Measurements from ENCODE around the gene POC5.
"Not testable (repeated sequence)": the region's sequence is repeated elsewhere in the genome, so short reads cannot be mapped to it uniquely, and the experiment has no call there.

Gene POC5

DNA sequence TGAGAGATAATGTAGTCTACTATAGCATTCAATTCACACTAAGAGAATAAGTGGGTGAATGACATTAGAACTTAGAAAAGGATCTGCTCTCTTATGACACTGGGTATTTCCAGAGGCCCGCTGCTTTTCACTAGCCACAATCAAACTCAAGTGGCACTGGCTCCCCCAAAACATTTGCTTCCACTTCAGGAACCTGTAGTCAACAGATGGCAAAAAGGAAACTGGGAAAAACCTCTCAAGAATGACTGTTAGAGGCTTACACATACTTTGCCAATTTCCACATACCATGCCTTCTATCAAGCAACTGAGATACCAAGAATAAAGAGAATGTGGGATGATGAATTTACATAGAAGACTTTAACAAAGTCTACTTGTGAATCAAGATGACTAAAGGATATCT is 11.2 kb downstream of the POC5 start:
- in situ Hi-C loops (cut with MboI; ENCODE audit: low sequenced_read_pairs), result no loop called here

DNA sequence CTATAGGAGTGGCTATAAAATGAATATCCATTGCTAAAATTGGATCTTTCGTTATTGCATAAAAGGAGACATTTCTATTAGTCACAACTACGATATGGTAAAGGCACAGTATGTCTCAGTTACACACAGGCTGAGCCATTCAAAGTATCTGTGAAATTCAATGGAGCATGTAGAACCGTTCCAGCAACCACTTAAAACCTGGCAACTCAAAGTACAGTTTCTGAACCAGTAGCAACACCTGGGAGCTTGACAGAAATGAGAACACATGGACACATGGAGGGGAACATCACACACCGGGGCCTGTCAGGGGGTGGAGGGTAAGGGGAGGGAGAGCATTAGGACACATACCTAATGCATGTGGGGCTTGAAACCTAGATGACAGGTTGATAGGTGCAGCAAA is 15.4 kb downstream of the POC5 start:
- in situ Hi-C loops (cut with MboI; ENCODE audit: low sequenced_read_pairs), result no loop called here

DNA sequence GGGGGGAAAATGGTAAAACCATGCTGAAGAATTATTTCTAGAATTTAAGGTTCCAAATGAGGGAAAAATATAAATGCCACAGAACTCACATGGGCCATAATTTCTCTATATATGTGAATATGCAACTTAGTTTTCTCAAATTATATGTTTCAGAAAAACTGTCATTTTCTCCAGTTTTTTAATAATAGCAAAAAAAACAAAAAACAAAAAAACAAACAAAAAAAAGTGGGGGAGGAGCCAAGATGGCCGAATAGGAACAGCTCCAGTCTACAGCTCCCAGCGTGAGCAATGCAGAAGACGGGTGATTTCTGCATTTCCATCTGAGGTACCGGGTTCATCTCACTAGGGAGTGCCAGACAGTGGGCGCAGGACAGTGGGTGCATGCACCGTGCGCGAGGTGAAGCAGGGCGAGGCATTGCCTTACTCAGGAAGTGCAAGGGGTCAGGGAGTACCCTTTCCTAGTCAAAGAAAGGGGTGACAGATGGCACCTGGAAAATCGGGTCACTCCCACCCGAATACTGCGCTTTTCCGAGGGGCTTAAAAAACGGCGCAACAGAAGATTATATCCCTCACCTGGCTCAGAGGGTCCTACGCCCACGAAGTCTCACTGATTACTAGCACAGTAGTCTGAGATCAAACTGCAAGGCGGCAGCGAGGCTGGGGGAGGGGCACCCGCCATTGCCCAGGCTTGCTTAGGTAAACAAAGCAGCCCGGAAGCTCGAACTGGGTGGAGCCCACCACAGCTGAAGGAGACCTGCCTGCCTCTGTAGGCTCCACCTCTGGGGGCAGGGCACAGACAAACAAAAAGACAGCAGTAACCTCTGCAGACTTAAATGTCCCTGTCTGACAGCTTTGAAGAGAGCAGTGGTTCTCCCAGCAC is 21.5 kb downstream of the POC5 start:
- in situ Hi-C loops (cut with MboI; ENCODE audit: low sequenced_read_pairs), result not testable (repeated sequence)

DNA sequence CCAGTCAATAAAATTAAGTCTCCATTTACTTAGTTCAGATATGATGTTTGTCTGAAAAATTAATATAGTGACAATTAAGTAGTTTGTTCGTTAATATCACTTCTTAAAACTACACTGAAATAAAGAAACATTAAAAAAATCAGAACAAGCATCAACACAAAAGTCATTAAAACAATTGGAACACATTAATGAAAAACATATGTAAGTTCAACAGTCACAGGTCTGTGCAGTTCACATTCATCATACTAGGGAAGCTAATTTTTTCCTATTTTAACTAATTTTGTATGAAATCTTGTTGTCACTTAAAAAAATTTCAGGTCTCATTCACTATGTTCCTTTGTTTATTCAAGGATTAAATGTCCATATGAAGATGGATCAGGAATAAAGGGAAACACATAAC is 22.5 kb downstream of the POC5 start:
- in situ Hi-C loops (cut with MboI; ENCODE audit: low sequenced_read_pairs), result no loop called here

DNA sequence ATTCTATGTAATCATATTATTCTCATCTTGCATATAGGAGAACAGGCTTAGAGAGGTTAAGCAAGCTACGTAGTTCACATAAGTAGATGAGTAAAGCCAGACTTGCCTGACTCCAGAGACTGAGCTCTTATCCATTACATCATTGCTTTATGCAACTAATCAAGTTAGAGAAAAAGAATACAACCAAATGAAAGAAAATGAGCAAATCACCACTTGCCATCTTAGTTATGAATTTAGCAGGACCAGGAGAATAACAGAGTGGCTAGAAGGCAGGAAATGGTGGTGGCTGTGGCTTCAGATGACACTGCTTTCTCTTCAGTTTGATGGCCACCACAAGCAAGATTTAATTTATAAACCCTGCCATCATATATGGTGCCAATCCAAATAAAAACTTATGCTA is 26.6 kb downstream of the POC5 start:
- in situ Hi-C loops (cut with MboI; ENCODE audit: low sequenced_read_pairs), result no loop called here

DNA sequence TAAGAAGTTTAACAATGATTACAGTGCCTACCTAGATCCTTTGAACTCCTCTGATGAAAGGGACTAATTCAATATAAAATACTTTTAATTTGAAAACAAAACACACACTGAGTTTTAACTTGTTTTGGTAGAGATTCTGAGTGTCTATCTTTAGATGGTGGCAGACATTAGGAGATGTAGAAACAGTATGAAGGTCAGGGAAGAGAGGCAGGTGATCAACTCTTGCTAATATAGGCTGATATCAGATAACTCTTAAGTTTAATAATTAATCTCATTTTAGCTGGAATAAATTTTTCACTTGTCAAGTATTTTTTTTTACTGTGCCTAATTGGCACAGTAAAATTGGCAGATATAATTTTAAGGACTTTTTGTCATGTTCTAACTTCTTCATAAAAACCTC is 30.8 kb downstream of the POC5 start:
- in situ Hi-C loops (cut with MboI; ENCODE audit: low sequenced_read_pairs), result no loop called here

DNA sequence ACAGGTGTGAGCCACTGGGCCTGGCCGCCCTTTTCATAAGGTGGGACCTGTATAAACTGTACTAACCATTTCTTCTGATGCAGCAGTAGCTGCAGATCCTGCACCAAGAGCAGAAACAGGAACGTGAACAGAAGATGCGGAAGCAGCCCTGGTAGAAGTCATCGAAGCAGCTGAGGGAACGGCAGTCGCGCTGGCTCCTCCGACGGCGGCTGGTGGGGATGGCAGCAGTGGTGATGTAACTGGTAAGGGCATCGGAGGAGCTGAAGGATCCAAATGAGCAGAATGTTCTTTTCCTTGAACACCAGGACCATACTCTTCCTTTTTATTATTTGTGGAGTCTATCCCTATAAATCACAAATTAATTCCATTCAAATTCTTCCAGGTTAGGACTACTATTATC is 32.1 kb downstream of the POC5 start:
- in situ Hi-C loops (cut with MboI; ENCODE audit: low sequenced_read_pairs), result no loop called here

DNA sequence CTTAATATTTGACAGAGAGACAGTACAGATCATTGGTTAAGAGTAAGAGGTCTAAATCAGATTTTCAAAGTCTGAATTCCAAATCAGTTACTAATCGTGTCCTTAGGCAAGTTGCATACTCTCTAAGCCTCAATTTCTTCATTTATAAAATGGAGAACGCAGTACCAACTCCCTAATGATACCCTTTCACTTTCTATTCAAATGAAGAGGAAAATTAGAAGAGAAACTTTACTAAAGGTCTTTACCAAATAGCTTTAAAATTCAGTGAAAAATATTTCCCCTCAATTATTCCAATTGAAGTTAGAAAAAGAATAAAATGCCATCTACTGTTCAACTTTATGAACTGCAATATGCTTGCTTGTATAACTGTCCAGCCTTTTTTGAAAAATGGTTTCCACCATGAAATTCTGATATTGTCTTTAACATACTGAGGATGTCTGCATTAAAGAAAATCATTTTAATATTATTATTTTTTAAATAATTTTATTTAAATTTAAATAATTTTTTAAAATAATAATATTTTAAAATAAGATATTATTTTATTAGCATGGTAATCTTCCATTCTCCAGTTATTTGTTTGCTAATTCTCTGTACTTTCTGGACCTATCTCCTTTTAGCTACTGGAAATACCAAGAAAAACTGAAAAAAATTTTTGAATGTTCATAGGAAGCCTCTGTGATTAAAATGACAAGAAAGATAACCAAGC is 36.0 kb downstream of the POC5 start:
- in situ Hi-C loops (cut with MboI; ENCODE audit: low sequenced_read_pairs), result no loop called here

DNA sequence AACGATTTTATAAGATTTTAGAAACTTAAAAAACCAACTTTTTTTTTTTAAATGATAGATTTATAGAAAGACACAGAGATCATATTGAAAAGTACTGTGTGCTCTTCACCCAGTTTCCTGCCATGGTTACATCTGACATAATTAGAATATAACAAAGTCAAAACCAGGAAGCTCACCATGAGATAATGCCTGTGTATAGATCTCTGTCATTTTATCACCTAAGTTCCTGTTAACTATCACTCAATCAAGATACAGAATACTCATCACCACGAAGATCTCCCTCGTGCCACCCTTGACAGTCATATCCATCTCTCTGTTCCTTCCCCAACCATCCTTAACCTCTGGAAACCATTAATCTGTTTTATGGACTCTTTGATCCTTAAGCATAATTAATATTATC is 39.1 kb downstream of the POC5 start:
- in situ Hi-C loops (cut with MboI; ENCODE audit: low sequenced_read_pairs), result no loop called here

DNA sequence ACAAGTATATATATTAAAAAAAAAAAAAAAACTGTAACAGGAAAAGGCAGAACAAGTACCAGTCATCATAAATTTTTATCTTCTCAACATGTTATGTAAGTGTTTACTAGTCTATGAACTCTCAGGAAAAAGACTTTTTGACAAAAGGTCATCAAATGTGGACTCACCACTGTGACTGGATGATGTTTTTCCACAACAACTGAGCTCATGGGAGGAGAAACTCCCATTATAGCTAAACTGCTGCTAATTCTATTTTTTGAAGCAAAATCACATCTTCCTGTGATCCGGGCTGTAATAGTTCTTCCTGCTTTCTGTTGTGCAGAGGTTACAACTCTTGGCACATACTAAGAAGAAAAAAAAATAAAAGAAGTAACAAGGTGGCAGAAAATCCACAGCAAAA is 39.6 kb downstream of the POC5 start:
- in situ Hi-C loops (cut with MboI; ENCODE audit: low sequenced_read_pairs), result no loop called here

DNA sequence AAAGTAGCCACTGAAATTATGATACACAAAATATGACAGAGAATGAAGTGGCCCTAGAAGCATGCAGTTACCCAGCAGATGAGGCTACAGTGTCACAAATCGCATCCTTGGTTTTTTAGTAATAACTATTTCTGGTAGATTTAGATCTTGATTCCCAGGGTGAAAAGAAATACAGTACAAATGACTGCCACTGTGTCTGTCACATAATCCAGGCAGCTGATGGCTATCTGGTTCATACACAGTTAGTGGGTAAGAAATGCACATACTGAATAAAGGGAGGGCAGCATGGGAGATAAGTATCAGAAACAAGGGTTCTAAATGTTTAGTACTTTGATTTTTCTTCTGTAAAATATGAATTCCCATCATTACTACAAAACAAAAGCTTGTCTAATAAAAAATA is 41.5 kb downstream of the POC5 start:
- in situ Hi-C loops (cut with MboI; ENCODE audit: low sequenced_read_pairs), result no loop called here

DNA sequence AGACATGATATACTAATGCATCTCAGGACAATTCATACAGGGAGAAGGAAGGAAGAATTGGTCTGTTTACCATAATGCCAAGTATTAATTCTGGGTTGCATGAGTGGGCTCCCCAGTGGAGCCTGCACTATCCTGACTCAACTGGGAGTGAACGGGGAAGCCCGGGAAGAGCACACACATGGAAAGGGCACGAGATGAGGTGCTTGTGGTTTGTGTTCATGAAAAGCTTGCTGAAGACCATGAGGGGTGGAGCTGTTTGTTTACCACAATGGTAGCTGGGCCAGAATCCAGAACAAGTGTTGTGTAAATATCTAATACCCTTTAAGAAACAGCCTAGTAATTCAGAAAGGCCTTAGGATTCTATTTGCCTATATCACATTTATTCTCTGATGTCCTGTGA is 44.6 kb downstream of the POC5 start:
- in situ Hi-C loops (cut with MboI; ENCODE audit: low sequenced_read_pairs), result no loop called here

DNA sequence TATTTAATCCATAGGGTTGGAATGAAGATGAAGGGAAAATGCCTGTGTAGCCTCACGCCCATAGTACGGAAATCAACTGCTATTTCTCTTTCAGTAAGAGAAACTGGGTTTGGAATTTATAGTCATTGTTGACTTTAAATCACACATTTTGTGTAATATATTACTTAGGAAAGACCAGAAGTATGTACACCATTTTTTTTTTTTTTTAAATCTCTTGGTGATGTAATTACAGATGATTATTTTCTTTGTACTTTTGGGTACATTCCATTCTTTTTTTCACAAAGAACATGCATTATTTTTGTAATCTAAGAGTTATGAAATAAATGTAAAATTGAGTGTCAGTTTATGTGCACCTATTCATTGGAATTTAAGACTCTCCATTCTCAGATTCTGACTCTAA is 45.7 kb downstream of the POC5 start:
- in situ Hi-C loops (cut with MboI; ENCODE audit: low sequenced_read_pairs), result no loop called here

DNA sequence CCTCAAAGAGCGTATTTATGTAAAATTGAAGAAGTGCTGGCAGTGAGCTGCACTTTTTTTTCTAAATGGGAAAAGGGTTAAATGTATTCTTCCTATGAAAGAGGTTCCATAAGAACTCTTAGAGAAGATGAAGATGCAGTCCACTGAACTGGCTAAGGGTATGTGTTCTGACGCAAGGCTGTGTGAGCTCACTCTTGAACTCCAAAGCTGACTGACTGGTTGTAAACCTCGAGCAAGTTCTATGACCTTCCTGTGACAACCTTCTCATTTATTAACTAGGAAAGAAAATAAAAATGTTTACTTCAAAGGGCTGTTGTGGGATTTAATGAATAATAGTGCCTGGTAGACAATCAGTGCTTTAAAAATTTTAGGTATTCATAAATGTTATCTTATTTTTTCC is 46.7 kb downstream of the POC5 start:
- in situ Hi-C loops (cut with MboI; ENCODE audit: low sequenced_read_pairs), result no loop called here

DNA sequence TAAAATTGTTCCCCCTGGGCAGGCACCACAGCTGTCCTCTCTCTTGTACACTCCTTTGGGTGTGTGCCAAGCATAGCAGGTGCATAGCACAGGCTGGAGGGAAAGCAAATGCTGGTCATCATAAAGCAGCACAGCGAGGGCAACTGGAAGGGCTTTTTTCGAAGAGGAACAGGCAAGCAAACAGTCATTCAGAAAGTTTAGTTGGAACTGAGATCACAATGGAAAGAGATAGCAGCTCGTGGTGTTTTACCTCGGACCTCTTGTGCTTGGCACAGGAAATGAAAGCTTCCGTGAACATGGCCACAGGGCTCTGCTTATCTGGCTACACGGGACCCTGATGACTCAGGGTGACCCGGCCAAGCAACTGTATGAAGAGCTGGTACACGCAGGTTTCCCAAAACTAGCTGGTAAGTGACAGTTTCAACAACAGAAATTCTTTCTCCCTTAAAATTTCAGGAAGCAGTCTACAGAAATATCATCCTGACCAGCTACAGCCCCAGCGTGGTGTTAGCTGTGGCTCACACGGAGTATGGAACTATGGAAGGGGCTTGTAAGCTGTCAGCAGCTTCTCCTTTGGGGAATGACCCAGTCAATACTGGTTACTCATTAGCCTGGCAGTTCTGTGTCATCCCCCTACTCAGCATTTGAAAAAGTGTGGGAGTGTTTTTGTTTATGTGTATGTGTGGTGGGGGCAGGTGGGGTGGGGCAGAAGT is 48.1 kb downstream of the POC5 start:
- in situ Hi-C loops (cut with MboI; ENCODE audit: low sequenced_read_pairs), result no loop called here

DNA sequence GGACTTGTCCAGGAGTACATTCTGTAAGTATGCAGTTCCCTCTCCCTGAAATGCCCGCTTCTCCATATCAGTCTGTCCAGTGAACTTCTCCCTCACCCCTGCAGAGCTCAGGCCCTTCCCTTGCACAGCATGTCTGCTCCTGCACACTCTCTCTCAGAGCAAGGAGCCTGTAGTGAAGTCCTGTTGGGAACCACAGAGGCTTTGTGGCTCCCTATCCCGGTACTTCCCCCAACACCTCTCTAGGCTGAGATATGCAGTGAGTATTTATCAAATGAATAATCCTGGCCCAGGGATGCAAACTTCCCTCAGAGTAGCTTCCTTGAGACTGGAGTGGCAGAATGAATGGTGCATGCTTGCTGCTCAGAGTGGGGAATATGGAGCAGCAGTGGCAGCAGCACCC is 48.8 kb downstream of the POC5 start:
- in situ Hi-C loops (cut with MboI; ENCODE audit: low sequenced_read_pairs), result no loop called here

DNA sequence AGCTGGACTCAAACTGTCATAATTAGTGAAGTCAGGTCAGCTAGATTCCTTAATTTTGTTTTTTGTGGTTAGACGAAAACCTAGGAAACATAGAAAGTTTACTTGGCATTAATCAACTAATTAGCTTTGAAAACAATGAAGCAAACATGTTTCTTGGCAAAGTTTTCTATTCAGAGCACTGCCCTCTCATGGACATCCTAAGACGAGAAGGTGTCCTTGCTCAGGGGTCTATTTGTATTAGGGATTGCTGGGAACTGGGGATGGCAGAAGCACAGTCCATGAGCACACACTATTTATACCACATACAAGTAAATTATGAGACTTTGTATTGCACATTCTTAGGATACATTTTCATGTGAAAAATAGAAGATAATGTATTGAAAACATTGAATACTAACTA is 49.7 kb downstream of the POC5 start:
- in situ Hi-C loops (cut with MboI; ENCODE audit: low sequenced_read_pairs), result no loop called here

DNA sequence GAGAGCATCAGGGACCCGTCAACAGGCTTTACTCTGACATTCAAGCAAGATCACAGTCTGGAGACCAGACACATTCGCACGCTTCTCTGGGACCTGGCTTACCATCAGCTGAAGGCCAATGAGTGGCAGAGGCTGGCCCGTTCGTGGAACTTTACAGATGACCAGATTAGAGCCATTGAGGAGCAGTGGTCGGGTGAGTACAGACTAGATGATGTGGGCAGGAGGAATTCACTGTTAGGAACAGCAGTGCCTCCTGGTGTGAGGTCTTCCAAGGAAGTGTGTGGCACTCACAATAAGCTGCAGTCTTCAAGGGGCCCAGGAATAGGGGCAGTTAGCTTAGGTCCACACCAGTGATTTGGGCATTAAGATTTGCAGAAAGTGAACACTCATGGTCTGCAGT is 50.4 kb downstream of the POC5 start:
- in situ Hi-C loops (cut with MboI; ENCODE audit: low sequenced_read_pairs), result no loop called here

DNA sequence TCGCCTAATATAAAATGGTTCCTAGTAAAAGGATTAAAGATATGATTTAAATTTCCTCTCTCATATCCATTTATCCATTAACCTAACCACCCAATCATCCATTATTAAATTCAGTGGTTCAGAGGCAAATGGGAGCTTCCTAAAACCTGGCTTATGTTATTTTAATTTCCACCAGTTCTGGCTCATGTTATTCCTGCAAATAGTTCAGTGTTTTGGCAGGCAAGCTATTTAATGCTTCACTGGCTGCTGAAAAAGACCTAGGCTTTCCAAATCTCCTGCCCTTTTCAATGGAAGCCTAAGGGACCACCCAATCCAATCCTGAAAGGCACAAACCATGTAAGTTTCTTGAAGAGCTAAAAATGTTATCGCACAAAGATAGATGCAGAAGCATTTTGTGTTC is 52.3 kb downstream of the POC5 start:
- in situ Hi-C loops (cut with MboI; ENCODE audit: low sequenced_read_pairs), result no loop called here

DNA sequence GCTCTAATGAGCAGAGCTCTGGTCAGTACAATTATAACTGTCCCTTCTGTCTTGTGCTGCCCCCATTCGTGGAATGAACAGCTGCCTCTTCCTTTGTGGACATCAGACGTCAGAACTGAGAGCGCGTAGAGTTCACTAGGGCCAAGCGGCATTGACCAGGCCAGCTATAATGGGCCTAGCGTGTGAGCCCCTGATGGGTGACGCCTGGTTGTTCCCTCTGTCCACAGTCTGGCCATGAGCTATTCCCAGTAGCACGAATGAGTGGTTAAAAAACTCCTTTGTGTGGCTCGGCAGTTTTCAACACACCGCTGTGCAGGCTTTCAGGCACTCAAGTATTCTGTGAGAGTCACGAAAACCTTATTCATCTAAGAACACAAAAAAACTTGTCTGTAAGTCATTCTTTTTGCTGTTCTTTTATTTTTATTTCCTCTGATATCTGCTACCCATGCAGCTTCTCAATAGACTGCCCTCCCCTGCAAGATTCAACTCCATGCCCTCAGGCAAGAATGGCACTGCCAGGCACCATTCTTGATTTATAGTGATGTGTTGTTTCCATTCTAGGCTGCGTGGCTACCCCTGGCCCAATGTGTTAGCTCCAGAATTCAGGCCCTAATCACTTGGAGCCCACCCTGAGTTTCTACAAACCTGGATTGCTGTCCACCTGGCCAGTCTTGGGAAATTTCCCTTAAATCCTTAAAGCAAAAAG is 53.5 kb downstream of the POC5 start:
- in situ Hi-C loops (cut with MboI; ENCODE audit: low sequenced_read_pairs), result no loop called here

DNA sequence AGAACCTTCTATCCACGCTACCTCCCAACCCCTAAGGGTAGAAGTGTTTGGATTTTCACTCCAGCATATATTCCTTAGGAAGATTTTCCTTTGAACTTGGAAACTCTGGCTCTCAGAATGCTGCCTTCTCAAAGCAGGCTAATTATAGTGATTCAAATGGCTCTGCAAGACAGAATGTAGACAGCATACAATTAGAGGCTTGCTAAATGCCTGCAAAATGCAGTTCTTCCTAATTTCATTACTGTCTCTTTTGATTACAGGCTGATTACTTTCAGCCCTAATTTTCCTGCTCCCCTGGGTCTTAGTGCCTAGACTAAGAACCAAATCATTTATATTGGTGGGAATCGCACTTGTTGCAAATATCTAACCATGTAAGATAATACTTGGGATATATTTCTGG is 55.2 kb downstream of the POC5 start:
- in situ Hi-C loops (cut with MboI; ENCODE audit: low sequenced_read_pairs), result no loop called here

All from hTERT RPE-1 (cell line).